ENCODE results near the gene PPP6R3. TPM values are rescaled to one million over a fixed set of nuclear protein-coding genes. Genes with fewer than 3 reads are reported as not detected.
"Not testable (repeated sequence)": the region's sequence is repeated elsewhere in the genome, so short reads cannot be mapped to it uniquely, and the experiment has no call there.

PPP6R3 gene
- total RNA-seq, 1 experiment from 2014 or later = 129 TPM

DNA sequence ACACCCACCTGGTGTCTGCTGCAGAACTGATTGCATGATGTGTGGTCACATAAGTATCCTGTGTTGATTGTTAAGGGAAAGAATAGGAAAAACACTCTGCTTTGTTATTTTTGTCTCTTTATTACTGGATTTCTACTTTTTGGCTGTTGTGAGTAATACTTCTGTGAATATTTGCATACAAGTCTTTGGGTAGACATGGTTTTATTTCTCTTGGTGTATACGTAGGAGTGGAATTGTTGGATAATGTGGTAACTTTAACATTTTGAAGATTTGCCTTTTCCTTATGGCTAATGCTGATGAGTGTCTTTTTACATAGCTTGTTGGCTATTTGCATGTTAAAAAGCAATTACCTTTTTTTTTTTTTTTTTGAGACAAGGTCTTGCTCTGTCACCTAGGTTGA lies 13.1 kb downstream of the PPP6R3 start:
- Histone ChIP-seq H3K27ac (no peak overlapping the region), H3K9me3 (ENCODE audit: insufficient read depth, low read depth) (no peaks in the 10 kb centered on the region), H3K36me3 (ENCODE audit: low read depth) (peaks cover 27% of the 10 kb centered on the region), H3K27me3 (ENCODE audit: insufficient read depth, low read depth) (no peaks in the 10 kb centered on the region), H3K4me1 (replicated peaks; ENCODE audit: insufficient read depth) (no peaks in the 10 kb centered on the region), H4K20me1 (ENCODE audit: insufficient read depth) (peaks cover 84% of the 10 kb centered on the region), H2AFZ (no peak overlapping the region), H3F3A (ENCODE audit: insufficient read depth, low read depth) (peaks cover 18% of the 10 kb centered on the region), H3K9me2 (ENCODE audit: insufficient read depth) (no peaks in the 10 kb centered on the region), H3K79me2 (ENCODE audit: low read depth) (peaks cover 91% of the 10 kb centered on the region), H3K4me3 (no peak overlapping the region), H3K4me2 (no peak overlapping the region)
- CTCF ChIA-PET = interaction anchor here (0.6 kb wide), 1 partner anchor 219 kb away, joined by 8 read pairs; no protein-coding TSS in a partner anchor
- intact Hi-C loops (cut with micrococcal nuclease; ENCODE audit: unreplicated experiment) = no loop called here
- POLR2A ChIA-PET (ENCODE audit: unreplicated experiment) = no interaction called here
- TF ChIP-seq, protein P1, sequence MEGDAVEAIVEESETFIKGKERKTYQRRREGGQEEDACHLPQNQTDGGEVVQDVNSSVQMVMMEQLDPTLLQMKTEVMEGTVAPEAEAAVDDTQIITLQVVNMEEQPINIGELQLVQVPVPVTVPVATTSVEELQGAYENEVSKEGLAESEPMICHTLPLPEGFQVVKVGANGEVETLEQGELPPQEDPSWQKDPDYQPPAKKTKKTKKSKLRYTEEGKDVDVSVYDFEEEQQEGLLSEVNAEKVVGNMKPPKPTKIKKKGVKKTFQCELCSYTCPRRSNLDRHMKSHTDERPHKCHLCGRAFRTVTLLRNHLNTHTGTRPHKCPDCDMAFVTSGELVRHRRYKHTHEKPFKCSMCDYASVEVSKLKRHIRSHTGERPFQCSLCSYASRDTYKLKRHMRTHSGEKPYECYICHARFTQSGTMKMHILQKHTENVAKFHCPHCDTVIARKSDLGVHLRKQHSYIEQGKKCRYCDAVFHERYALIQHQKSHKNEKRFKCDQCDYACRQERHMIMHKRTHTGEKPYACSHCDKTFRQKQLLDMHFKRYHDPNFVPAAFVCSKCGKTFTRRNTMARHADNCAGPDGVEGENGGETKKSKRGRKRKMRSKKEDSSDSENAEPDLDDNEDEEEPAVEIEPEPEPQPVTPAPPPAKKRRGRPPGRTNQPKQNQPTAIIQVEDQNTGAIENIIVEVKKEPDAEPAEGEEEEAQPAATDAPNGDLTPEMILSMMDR (conservative IDR thresholded peaks at IDR 0.05) = no peak
- TF ChIP-seq EZH2 (IDR thresholded peaks at IDR 0.05; ENCODE audit: low read depth) = no peak
- BruUV-seq (replicated peaks) = no TSS peak
- DNase-seq = no peak

DNA sequence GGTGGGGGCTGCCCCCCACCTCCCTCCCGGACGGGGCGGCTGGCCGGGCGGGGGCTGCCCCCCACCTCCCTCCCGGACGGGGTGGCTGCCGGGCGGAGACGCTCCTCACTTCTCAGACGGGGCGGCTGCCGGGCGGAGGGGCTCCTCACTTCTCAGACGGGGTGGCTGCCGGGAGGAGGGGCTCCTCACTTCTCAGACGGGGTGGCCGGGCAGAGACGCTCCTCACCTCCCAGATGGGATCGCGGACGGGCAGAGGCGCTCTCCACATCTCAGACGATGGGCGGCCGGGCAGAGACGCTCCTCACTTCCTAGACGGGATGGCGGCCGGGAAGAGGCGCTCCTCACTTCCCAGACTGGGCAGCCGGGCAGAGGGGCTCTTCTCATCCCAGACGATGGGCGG lies 15.1 kb downstream of the PPP6R3 start:
- POLR2A ChIA-PET (ENCODE audit: unreplicated experiment); H3K27me3 ChIP-seq (ENCODE audit: insufficient read depth, low read depth); DNase-seq; H3K9me2 ChIP-seq (ENCODE audit: insufficient read depth); H3K27ac ChIP-seq; intact Hi-C loops (cut with micrococcal nuclease; ENCODE audit: unreplicated experiment); CTCF ChIA-PET; H2AFZ ChIP-seq; H3K4me2 ChIP-seq; H3K4me3 ChIP-seq; H3K4me1 ChIP-seq (replicated peaks; ENCODE audit: insufficient read depth); BruUV-seq (replicated peaks); H3K9me3 ChIP-seq (ENCODE audit: insufficient read depth, low read depth): not testable (repeated sequence)
- H3K79me2 ChIP-seq (ENCODE audit: low read depth) = peaks cover 91% of the 10 kb centered on the region
- H4K20me1 ChIP-seq (ENCODE audit: insufficient read depth) = peaks cover 84% of the 10 kb centered on the region
- H3F3A ChIP-seq (ENCODE audit: insufficient read depth, low read depth) = peaks cover 29% of the 10 kb centered on the region
- H3K36me3 ChIP-seq (ENCODE audit: low read depth) = peaks cover 44% of the 10 kb centered on the region

GRCh38 chr11:68479390-68479789 lies 18.8 kb downstream of the PPP6R3 start:
- H3K9me2 ChIP-seq (ENCODE audit: insufficient read depth) = no peaks in the 10 kb centered on the region
- ChIA-PET CTCF (no interaction called here), POLR2A (ENCODE audit: unreplicated experiment) (no interaction called here)
- no peak overlapping the region for H3K27ac ChIP-seq
- H3K4me3 ChIP-seq = no peak overlapping the region
- H3K4me2 ChIP-seq = no peak overlapping the region
- H3F3A ChIP-seq (ENCODE audit: insufficient read depth, low read depth) = peaks cover 28% of the 10 kb centered on the region
- no peaks in the 10 kb centered on the region; the same call in 1 of the 2 replicates for H3K9me3 ChIP-seq (ENCODE audit: insufficient read depth, low read depth)
- BruUV-seq (replicated peaks) = no TSS peak
- H3K36me3 ChIP-seq (ENCODE audit: low read depth) = peaks cover 24% of the 10 kb centered on the region
- no peak overlapping the region for H2AFZ ChIP-seq
- no peaks in the 10 kb centered on the region for H3K4me1 ChIP-seq (replicated peaks; ENCODE audit: insufficient read depth)
- intact Hi-C loops (cut with micrococcal nuclease; ENCODE audit: unreplicated experiment) = no loop called here
- TF ChIP-seq, protein P1 (conservative IDR thresholded peaks at IDR 0.05) = no peak
- TF ChIP-seq EZH2 (IDR thresholded peaks at IDR 0.05; ENCODE audit: low read depth) = no peak
- H3K79me2 ChIP-seq (ENCODE audit: low read depth) = peaks cover 91% of the 10 kb centered on the region
- DNase-seq = no peak
- no peaks in the 10 kb centered on the region for H3K27me3 ChIP-seq (ENCODE audit: insufficient read depth, low read depth)
- peaks cover 84% of the 10 kb centered on the region for H4K20me1 ChIP-seq (ENCODE audit: insufficient read depth)

- Histone ChIP-seq H3K4me1 (replicated peaks; ENCODE audit: insufficient read depth) (no peaks in the 10 kb centered on the region), H3K27ac (no peak overlapping the region), H3K4me3 (no peak overlapping the region), H3K9me2 (ENCODE audit: insufficient read depth) (no peaks in the 10 kb centered on the region), H3K9me3 (ENCODE audit: insufficient read depth, low read depth) (no peaks in the 10 kb centered on the region; the same call in 1 of the 2 replicates), H3K27me3 (ENCODE audit: insufficient read depth, low read depth) (no peaks in the 10 kb centered on the region), H3K36me3 (ENCODE audit: low read depth) (peaks cover 22% of the 10 kb centered on the region), H3K79me2 (ENCODE audit: low read depth) (peaks cover 93% of the 10 kb centered on the region), H4K20me1 (ENCODE audit: insufficient read depth) (peaks cover 83% of the 10 kb centered on the region), H3K4me2 (no peak overlapping the region), H3F3A (ENCODE audit: insufficient read depth, low read depth) (peaks cover 28% of the 10 kb centered on the region), H2AFZ (no peak overlapping the region)
- no peak for TF ChIP-seq EZH2 (IDR thresholded peaks at IDR 0.05; ENCODE audit: low read depth)
- TF ChIP-seq, protein P1 (conservative IDR thresholded peaks at IDR 0.05) = no peak
- intact Hi-C loops (cut with micrococcal nuclease; ENCODE audit: unreplicated experiment) = no loop called here
- no peak for DNase-seq
- BruUV-seq (replicated peaks) = no TSS peak
- ChIA-PET POLR2A (ENCODE audit: unreplicated experiment) (no interaction called here), CTCF (no interaction called here)
These were observed 19.6 kb downstream of the PPP6R3 start for GRCh38 chr11:68480193-68480592.
